Subcutaneous adipose tissue (tissue), 4 donors: Measurements from ENCODE around the gene GPC6. TPM values are rescaled to one million over a fixed set of nuclear protein-coding genes. Genes with fewer than 3 reads are reported as not detected.

ENCODE experiments used
- CTCF ChIP-seq: fragments of 450-650 bp; IDR thresholded peaks from one replicate; pipeline ENCODE4 v1.5.1; 2016; ENCODE audit warnings: low read depth, mild to moderate bottlenecking, control low read depth, antibody characterized with exemption, moderate library complexity
- total RNA-seq, 4 donors: library from RNA; depleted of rRNA; stranded (reverse); fragments of >200 nt; gene quantifications; one replicate each; pipeline ENCODE4 v1.1.0, GENCODE V29; 2016

The GPC6 gene
- total RNA-seq, 4 donors from 2014 or later, result 16.2 to 30.6 (median 26.9) TPM

GRCh38 chr13:93356469-93356868, 129.9 kb downstream of the GPC6 start:
- TF ChIP-seq CTCF, result no peak

GRCh38 chr13:93360021-93360420, 133.4 kb downstream of the GPC6 start:
- TF ChIP-seq CTCF, result no peak

- no peak for TF ChIP-seq CTCF
These were observed 135.1 kb downstream of the GPC6 start for GRCh38 chr13:93361703-93362102.

- TF ChIP-seq CTCF, result no peak
These were observed 137.6 kb downstream of the GPC6 start for GRCh38 chr13:93364166-93364565.

- no peak for TF ChIP-seq CTCF
These were observed 141.7 kb downstream of the GPC6 start for GRCh38 chr13:93368296-93368695.

GRCh38 chr13:93368718-93369117, 142.1 kb downstream of the GPC6 start:
- TF ChIP-seq CTCF, result no peak

- no peak for TF ChIP-seq CTCF
These were observed 146.2 kb downstream of the GPC6 start for GRCh38 chr13:93372856-93373255.

- TF ChIP-seq CTCF, result no peak
These were observed 148.9 kb downstream of the GPC6 start for GRCh38 chr13:93375491-93375890.
